IMR-90 (cell line): ENCODE results near the gene CPNE4. TPM values are rescaled to one million over a fixed set of nuclear protein-coding genes. Genes with fewer than 3 reads are reported as not detected.

ENCODE experiments used
- ATAC-seq: fragments of 200-7000 bp; cut with Tn5 transposase; 2 replicates; pipeline ENCODE4 v1.9.1; 2020; ENCODE audit warnings: low read depth, mild to moderate bottlenecking, moderate library complexity
- BruUV-seq: library from RNA; stranded (reverse); fragments of 400-500 nt; replicated peaks from 2 replicates; lab custom pipeline; 2021; lab: Mats Ljungman, UMichigan
- CTCF ChIA-PET: fragments of 300-600 bp; formaldehyde crosslinking; extraction: SDS; loops from one replicate; lab custom pipeline; 2021; ENCODE audit warnings: antibody characterized with exemption; lab: Yijun Ruan, JAX
- POLR2A ChIA-PET: fragments of 300-600 bp; sonication (Branson Sonifier 250); formaldehyde crosslinking; loops from one replicate; lab custom pipeline; 2022; ENCODE audit warnings: antibody characterized with exemption; ENCODE audit not compliant: unreplicated experiment; lab: Charles Lee
- DNase-seq: peaks from one replicate; pipeline ENCODE4 v3.0.0; 2013
- H2AFZ ChIP-seq: replicated peaks from 2 replicates; pipeline ENCODE3; 2013; ENCODE audit warnings: low read length, mild to moderate bottlenecking; ENCODE audit not compliant: poor library complexity
- H2AK5ac ChIP-seq: 2 replicates; pipeline ENCODE4 v1.6.1; 2013; ENCODE audit warnings: low read depth, low read length, inconsistent platforms
- H2AK9ac ChIP-seq: replicated peaks from 2 replicates; pipeline ENCODE3; 2013; ENCODE audit warnings: mild to moderate bottlenecking, low read depth, low read length, moderate library complexity; ENCODE audit not compliant: poor library complexity
- H2BK120ac ChIP-seq: 2 replicates; pipeline ENCODE4 v1.6.1; 2013; ENCODE audit warnings: low read depth, low read length, inconsistent platforms
- H2BK15ac ChIP-seq: 3 replicates; pipeline ENCODE4 v1.6.1; 2013; ENCODE audit warnings: low read depth, low read length, inconsistent platforms
- H2BK20ac ChIP-seq: 2 replicates; pipeline ENCODE4 v1.6.1; 2013; ENCODE audit warnings: low read depth, mild to moderate bottlenecking, inconsistent platforms, low read length, moderate library complexity
- H2BK5ac ChIP-seq: 2 replicates; pipeline ENCODE4 v1.6.1; 2013; ENCODE audit warnings: mild to moderate bottlenecking, low read depth, low read length, inconsistent platforms; ENCODE audit not compliant: poor library complexity, severe bottlenecking
- H3K14ac ChIP-seq: replicated peaks from 2 replicates; pipeline ENCODE4 v1.6.1; 2013; ENCODE audit warnings: low read depth, low read length, inconsistent platforms
- H3K18ac ChIP-seq: 2 replicates; pipeline ENCODE4 v1.6.1; 2013; ENCODE audit warnings: low read depth, low read length, control low read depth
- H3K23ac ChIP-seq: 2 replicates; pipeline ENCODE4 v1.6.1; 2013; ENCODE audit warnings: low read depth, low read length, inconsistent platforms
- H3K27ac ChIP-seq: 2 replicates; pipeline ENCODE4 v1.5.1; 2013; ENCODE audit warnings: mild to moderate bottlenecking, control low read depth, low read length; ENCODE audit not compliant: insufficient read depth
- H3K27me3 ChIP-seq: 2 replicates; pipeline ENCODE4 v1.6.1; 2013; ENCODE audit warnings: low read length; ENCODE audit not compliant: control insufficient read depth, insufficient read depth
- H3K36me3 ChIP-seq: 2 replicates; pipeline ENCODE4 v1.6.1; 2013; ENCODE audit warnings: low read length, mixed read lengths; ENCODE audit not compliant: control insufficient read depth, insufficient read depth
- H3K4ac ChIP-seq: 2 replicates; pipeline ENCODE4 v1.6.1; 2013; ENCODE audit warnings: low read depth, low read length, inconsistent platforms
- H3K4me1 ChIP-seq: 2 replicates; pipeline ENCODE4 v1.6.1; 2013; ENCODE audit warnings: low read length, mixed read lengths; ENCODE audit not compliant: control insufficient read depth, insufficient read depth
- H3K4me2 ChIP-seq: 2 replicates; pipeline ENCODE4 v1.6.1; 2013; ENCODE audit warnings: low read depth, mild to moderate bottlenecking, control low read depth, low read length, moderate library complexity
- H3K4me3 ChIP-seq: 2 replicates; pipeline ENCODE4 v1.5.1; 2013; ENCODE audit warnings: low read depth, mild to moderate bottlenecking, control low read depth, low read length, moderate library complexity; ENCODE audit not compliant: insufficient read depth
- H3K56ac ChIP-seq: 2 replicates; pipeline ENCODE4 v1.6.1; 2013; ENCODE audit warnings: low read length, inconsistent platforms; ENCODE audit not compliant: insufficient read depth; ENCODE audit errors: extremely low read depth
- H3K79me1 ChIP-seq, 2 experiments: 2 replicates each; pipeline ENCODE4 v1.6.1; 2013; ENCODE audit warnings: low read length in 2 of 2, inconsistent platforms in 1 of 2, low read depth in 1 of 2
- H3K9ac ChIP-seq: 2 replicates; pipeline ENCODE4 v1.6.1; 2013; ENCODE audit warnings: low read depth, low read length, control low read depth
- H3K9me1 ChIP-seq: 2 replicates; pipeline ENCODE4 v1.6.1; 2013; ENCODE audit warnings: low read length, inconsistent platforms; ENCODE audit not compliant: insufficient read depth
- H3K9me3 ChIP-seq: 2 replicates; pipeline ENCODE4 v1.6.1; 2013; ENCODE audit warnings: low read length; ENCODE audit not compliant: control insufficient read depth, insufficient read depth
- H4K20me1 ChIP-seq: 2 replicates; pipeline ENCODE4 v1.6.1; 2013; ENCODE audit warnings: low read length, inconsistent platforms; ENCODE audit not compliant: insufficient read depth
- H4K5ac ChIP-seq: 2 replicates; pipeline ENCODE4 v1.6.1; 2013; ENCODE audit warnings: mild to moderate bottlenecking, low read depth, low read length, control low read depth
- H4K8ac ChIP-seq, 2 experiments: 2 replicates each; pipeline ENCODE4 v1.6.1; 2013; ENCODE audit warnings: low read depth in 2 of 2, low read length in 2 of 2, control low read depth in 1 of 2, inconsistent platforms in 1 of 2
- H4K91ac ChIP-seq: 2 replicates; pipeline ENCODE4 v1.6.1; 2013; ENCODE audit warnings: low read depth, low read length, inconsistent platforms; ENCODE audit not compliant: insufficient read depth
- BHLHE40 ChIP-seq: fragments of 150-350 bp; IDR thresholded peaks from 2 replicates; pipeline ENCODE4 v1.6.1; 2016; ENCODE audit warnings: mild to moderate bottlenecking, low read depth, low read length
- CEBPB ChIP-seq: IDR thresholded peaks from 2 replicates; pipeline ENCODE4 v1.6.1; 2012; ENCODE audit warnings: low read depth, low read length, improper control_type of control experiment
- CHD1 ChIP-seq: IDR thresholded peaks from 2 replicates; pipeline ENCODE4 v1.6.1; 2012; ENCODE audit warnings: low read depth, low read length, improper control_type of control experiment
- CTCF ChIP-seq: conservative IDR thresholded peaks from 2 replicates; pipeline ENCODE4 v1.5.1; 2012; ENCODE audit warnings: mild to moderate bottlenecking, low read depth, low read length, improper control_type of control experiment
- FOS ChIP-seq: fragments of 150-350 bp; IDR thresholded peaks from 2 replicates; pipeline ENCODE4 v1.6.1; 2016; ENCODE audit warnings: low read depth, low read length
- MAZ ChIP-seq: IDR thresholded peaks from 2 replicates; pipeline ENCODE4 v1.6.1; 2012; ENCODE audit warnings: low read depth, mild to moderate bottlenecking, low read length, improper control_type of control experiment, moderate library complexity, borderline replicate concordance
- MXI1 ChIP-seq: IDR thresholded peaks from 2 replicates; pipeline ENCODE4 v1.6.1; 2012; ENCODE audit warnings: low read depth, mild to moderate bottlenecking, low read length, moderate library complexity, borderline replicate concordance
- NFE2L2 ChIP-seq: fragments of 150-350 bp; IDR thresholded peaks from 2 replicates; pipeline ENCODE4 v1.6.1; 2016; ENCODE audit warnings: low read depth, mild to moderate bottlenecking, low read length
- POLR2A ChIP-seq: IDR thresholded peaks from 2 replicates; pipeline ENCODE4 v1.6.1; 2012; ENCODE audit warnings: mild to moderate bottlenecking, low read depth, low read length
- RAD21 ChIP-seq: IDR thresholded peaks from 2 replicates; pipeline ENCODE4 v1.6.1; 2012; ENCODE audit warnings: low read length, improper control_type of control experiment
- RCOR1 ChIP-seq: IDR thresholded peaks from 2 replicates; pipeline ENCODE4 v1.6.1; 2012; ENCODE audit warnings: mild to moderate bottlenecking, low read length, improper control_type of control experiment; ENCODE audit not compliant: insufficient replicate concordance
- RFX5 ChIP-seq: IDR thresholded peaks from 2 replicates; pipeline ENCODE4 v1.8.0; 2012; ENCODE audit warnings: low read depth, mild to moderate bottlenecking, low read length, moderate library complexity
- SMC3 ChIP-seq: fragments of 150-350 bp; IDR thresholded peaks from 2 replicates; pipeline ENCODE4 v1.6.1; 2016; ENCODE audit warnings: low read depth, mild to moderate bottlenecking, antibody characterized with exemption, low read length, moderate library complexity
- WGBS, 2 experiments: methylation state at CpG; one replicate each; pipeline versions ENCODE4 v1.1.5 to v1.1.7; 2013; ENCODE audit warnings: missing lambda C conversion rate in 2 of 2; ENCODE audit not compliant: insufficient read length in 1 of 2; ENCODE audit errors: extremely low coverage in 2 of 2; 5-methylcytosine and 5-hydroxymethylcytosine counted together
- dilution Hi-C: fragments of 300-500 bp; cut with HindIII; formaldehyde crosslinking; loops from one replicate; pipeline ENCODE4 v1.14.3; 2018; ENCODE audit warnings: low sequenced_read_pairs; ENCODE audit not compliant: unreplicated experiment
- in situ Hi-C: fragments of 300-500 bp; cut with MboI; formaldehyde crosslinking; loops from 3 replicates; pipeline ENCODE4 v1.14.3; 2019; ENCODE audit warnings: low sequenced_read_pairs, inconsistent platforms, mixed read lengths
- intact Hi-C: fragments of 100-400 bp; cut with micrococcal nuclease; formaldehyde crosslinking; loops from 2 replicates; pipeline ENCODE4 v1.10.0; 2022
- polyA plus RNA-seq, 3 experiments: library from polyadenylated mRNA; depleted of rRNA; stranded (reverse); fragments of >200 nt; gene quantifications; 2 replicates each; pipeline ENCODE4 v1.2.3, GENCODE V29; 2012; ENCODE audit warnings: low replicate concordance in 1 of 3
- total RNA-seq: library from RNA; depleted of rRNA; stranded (reverse); fragments of >200 nt; gene quantifications from 2 replicates; pipeline ENCODE4 v1.2.3, GENCODE V29; 2012
- TF ChIP-seq, protein P1 (sequence below): fragments of 150-350 bp; IDR thresholded peaks from 2 replicates; pipeline ENCODE4 v1.6.1; 2017; ENCODE audit warnings: mild to moderate bottlenecking, antibody characterized with exemption, low read length, low read depth
- TF ChIP-seq, protein P2 (sequence below): fragments of 150-350 bp; IDR thresholded peaks from 2 replicates; pipeline ENCODE4 v1.6.1; 2016; ENCODE audit warnings: low read depth, mild to moderate bottlenecking, low read length, moderate library complexity, borderline replicate concordance

The CPNE4 gene
- total and polyA plus RNA-seq, 2 of the 4 experiments (the other 2 are of a cell fraction): not detected

DNA sequence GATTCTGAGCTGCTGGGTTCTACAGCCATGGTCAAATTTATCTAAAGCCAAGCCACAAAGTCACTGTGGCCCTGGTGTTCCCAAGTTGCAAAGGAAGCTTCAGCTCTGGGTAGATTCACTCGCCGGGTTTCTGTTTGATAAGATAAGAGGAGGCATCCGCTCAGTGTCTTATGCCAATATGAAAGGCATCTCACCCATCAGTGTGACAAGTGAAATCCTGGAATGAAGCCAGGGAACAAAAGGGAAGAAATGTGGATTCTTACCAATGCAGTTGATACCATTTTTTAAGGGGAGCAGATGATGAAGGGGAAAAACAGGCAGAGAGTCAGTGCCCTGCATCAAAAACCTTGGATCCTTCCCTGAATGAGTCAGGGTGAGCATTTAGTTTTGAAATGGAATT, 2.8 kb upstream of the CPNE4 start:
- Histone ChIP-seq H3K27ac (no peak overlapping the region), H2BK15ac (no peak overlapping the region), H3K4me3 (no peak overlapping the region), H3K79me1 (no peaks in the 10 kb centered on the region), H3K4ac (no peak overlapping the region), H3K14ac (no peak overlapping the region), H3K4me2 (no peak overlapping the region), H3K9me1 (no peaks in the 10 kb centered on the region), H3K23ac (no peak overlapping the region), H4K20me1 (no peaks in the 10 kb centered on the region), H4K91ac (no peak overlapping the region), H3K27me3 (peaks cover 17% of the 10 kb centered on the region), H3K18ac (no peak overlapping the region), H2AK5ac (no peak overlapping the region), H2AFZ (no peak overlapping the region), H3K9ac (no peak overlapping the region), H3K36me3 (no peaks in the 10 kb centered on the region), H2BK120ac (no peak overlapping the region), H2AK9ac (no peak overlapping the region), H3K9me3 (no peaks in the 10 kb centered on the region), H4K5ac (no peak overlapping the region), H2BK5ac (no peak overlapping the region), H3K56ac (no peak overlapping the region), H3K4me1 (no peaks in the 10 kb centered on the region), H2BK20ac (no peak overlapping the region), H4K8ac (no peak overlapping the region)
- ChIA-PET CTCF (interaction anchor here (0.6 to 3.6 kb wide), 7 partner anchors 10 to 173 kb away, joined by 3 to 41 read pairs (median 6); no protein-coding TSS in a partner anchor), POLR2A (no interaction called here)
- TF ChIP-seq BHLHE40 (no peak), FOS (no peak), NFE2L2 (no peak), SMC3 (no peak), RFX5 (no peak), RCOR1 (no peak), CEBPB (no peak), CTCF (no peak), RAD21 (no peak), MAZ (no peak), CHD1 (no peak), MXI1 (no peak), POLR2A (no peak)
- TF ChIP-seq, protein P1, sequence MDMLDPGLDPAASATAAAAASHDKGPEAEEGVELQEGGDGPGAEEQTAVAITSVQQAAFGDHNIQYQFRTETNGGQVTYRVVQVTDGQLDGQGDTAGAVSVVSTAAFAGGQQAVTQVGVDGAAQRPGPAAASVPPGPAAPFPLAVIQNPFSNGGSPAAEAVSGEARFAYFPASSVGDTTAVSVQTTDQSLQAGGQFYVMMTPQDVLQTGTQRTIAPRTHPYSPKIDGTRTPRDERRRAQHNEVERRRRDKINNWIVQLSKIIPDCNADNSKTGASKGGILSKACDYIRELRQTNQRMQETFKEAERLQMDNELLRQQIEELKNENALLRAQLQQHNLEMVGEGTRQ: no peak
- TF ChIP-seq, protein P2, sequence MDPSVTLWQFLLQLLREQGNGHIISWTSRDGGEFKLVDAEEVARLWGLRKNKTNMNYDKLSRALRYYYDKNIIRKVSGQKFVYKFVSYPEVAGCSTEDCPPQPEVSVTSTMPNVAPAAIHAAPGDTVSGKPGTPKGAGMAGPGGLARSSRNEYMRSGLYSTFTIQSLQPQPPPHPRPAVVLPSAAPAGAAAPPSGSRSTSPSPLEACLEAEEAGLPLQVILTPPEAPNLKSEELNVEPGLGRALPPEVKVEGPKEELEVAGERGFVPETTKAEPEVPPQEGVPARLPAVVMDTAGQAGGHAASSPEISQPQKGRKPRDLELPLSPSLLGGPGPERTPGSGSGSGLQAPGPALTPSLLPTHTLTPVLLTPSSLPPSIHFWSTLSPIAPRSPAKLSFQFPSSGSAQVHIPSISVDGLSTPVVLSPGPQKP: no peak
- intact Hi-C loops: no loop called here
- ATAC-seq (no peak), DNase-seq (no peak)
- BruUV-seq: no TSS peak
- in situ Hi-C loops: loop anchor here (25.0 kb wide), 1 partner anchor 1000 kb away; the partner anchor contains the start of genes ASTE1 and NEK11
- no CpG with 5 or more reads among the region's 3 CpGs for WGBS, 2 experiments
- dilution Hi-C loops: no loop called here
